Measurements from ENCODE around the gene THBD. TPM values are rescaled to one million over a fixed set of nuclear protein-coding genes. Genes with fewer than 3 reads are reported as not detected.

Gene THBD
- total RNA-seq, 1 experiment from 2014 or later = 0.28 TPM

DNA sequence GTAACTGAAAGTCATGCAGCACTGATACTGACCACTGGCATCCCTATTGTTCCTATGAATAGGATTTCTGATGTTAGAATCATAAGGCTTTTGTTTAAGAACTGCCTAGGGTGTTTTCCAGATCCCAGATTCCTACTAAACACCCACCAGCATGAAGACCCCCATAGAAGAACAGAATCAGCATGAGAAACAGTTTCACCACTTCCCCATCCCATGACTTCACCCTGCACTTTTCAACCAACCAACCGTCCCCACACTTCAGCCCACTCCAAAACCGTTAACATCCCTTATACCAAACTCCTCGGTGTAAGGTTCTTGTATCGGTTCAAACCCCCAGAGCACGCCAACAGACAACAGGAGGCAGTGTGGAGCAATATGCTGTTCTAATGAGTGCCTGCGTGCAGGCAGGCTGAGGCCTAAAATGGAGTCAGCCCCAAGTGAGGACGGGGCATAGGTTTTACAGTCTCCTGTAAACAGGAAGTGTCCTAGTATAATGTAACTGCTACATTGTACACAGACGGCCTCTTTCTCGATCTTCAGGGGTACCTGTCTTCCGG is 25.8 kb downstream of the THBD start:
- no peak overlapping the region for H2BK12ac ChIP-seq (ENCODE audit: insufficient read length, low read depth, low read length)
- H3K9me3 Mint-ChIP-seq = no peaks in the 10 kb centered on the region
- H3K23me2 ChIP-seq (ENCODE audit: insufficient read length, low read depth, low read length, poor library complexity, severe bottlenecking) = no peaks in the 10 kb centered on the region
- no peak overlapping the region for H3K4me2 ChIP-seq (ENCODE audit: insufficient read depth, insufficient read length, low read length)
- H3K27ac Mint-ChIP-seq = peak overlapping the region in 1 of 3 experiments; percentile 59; a peak in 3 of 7 replicates
- H3K9me3 ChIP-seq (ENCODE audit: control insufficient read depth, low read depth, low read length) = no peaks in the 10 kb centered on the region
- H4K5ac ChIP-seq (ENCODE audit: insufficient read length, low read depth, low read length) = no peak overlapping the region
- H3K23ac ChIP-seq (ENCODE audit: insufficient read length, low read depth, low read length) = no peak overlapping the region
- peak; percentile 60 for DNase-seq
- H3K14ac ChIP-seq (ENCODE audit: insufficient read depth, low read length) = no peak overlapping the region
- H4K8ac ChIP-seq (replicated peaks; ENCODE audit: insufficient read length, low read depth, low read length) = no peak overlapping the region
- 100% methylated on average over 2 of the region's 10 CpGs for WGBS (ENCODE audit: extremely low coverage, insufficient read length, low lambda C conversion rate)
- no peak overlapping the region for H3K4me3 Mint-ChIP-seq
- H3T11ph ChIP-seq (ENCODE audit: low read length) = no peak overlapping the region
- H2BK5ac ChIP-seq (ENCODE audit: insufficient read length, low read length) = no peak overlapping the region
- H3K79me2 ChIP-seq (ENCODE audit: insufficient read depth, low read length) = no peaks in the 10 kb centered on the region
- H3K9ac ChIP-seq (ENCODE audit: extremely low read depth, insufficient read length, low read length) = no peak overlapping the region
- TF ChIP-seq, protein P1, sequence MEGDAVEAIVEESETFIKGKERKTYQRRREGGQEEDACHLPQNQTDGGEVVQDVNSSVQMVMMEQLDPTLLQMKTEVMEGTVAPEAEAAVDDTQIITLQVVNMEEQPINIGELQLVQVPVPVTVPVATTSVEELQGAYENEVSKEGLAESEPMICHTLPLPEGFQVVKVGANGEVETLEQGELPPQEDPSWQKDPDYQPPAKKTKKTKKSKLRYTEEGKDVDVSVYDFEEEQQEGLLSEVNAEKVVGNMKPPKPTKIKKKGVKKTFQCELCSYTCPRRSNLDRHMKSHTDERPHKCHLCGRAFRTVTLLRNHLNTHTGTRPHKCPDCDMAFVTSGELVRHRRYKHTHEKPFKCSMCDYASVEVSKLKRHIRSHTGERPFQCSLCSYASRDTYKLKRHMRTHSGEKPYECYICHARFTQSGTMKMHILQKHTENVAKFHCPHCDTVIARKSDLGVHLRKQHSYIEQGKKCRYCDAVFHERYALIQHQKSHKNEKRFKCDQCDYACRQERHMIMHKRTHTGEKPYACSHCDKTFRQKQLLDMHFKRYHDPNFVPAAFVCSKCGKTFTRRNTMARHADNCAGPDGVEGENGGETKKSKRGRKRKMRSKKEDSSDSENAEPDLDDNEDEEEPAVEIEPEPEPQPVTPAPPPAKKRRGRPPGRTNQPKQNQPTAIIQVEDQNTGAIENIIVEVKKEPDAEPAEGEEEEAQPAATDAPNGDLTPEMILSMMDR (conservative IDR thresholded peaks at IDR 0.05) = peak; percentile 58
- no peak overlapping the region for H2BK120ac ChIP-seq (ENCODE audit: low read depth, low read length, poor library complexity, severe bottlenecking)
- H3K56ac ChIP-seq (ENCODE audit: insufficient read length, low read depth, low read length) = no peak overlapping the region
- H4K91ac ChIP-seq (ENCODE audit: insufficient read length, low read depth, low read length) = no peak overlapping the region
- no peak overlapping the region for H3K18ac ChIP-seq (ENCODE audit: insufficient read length, low read depth, low read length)
- no peak overlapping the region for H3K4ac ChIP-seq (ENCODE audit: low read depth, low read length)
- H2AFZ ChIP-seq (ENCODE audit: low read length) = no peak overlapping the region
- no peak overlapping the region for H3K27ac ChIP-seq (ENCODE audit: insufficient read length, low read depth, low read length)
- no peaks in the 10 kb centered on the region for H3K4me1 ChIP-seq (ENCODE audit: insufficient read depth, low read length)
- no peaks in the 10 kb centered on the region for H3K27me3 ChIP-seq (ENCODE audit: insufficient read depth, low read length)
- H3K79me1 ChIP-seq (ENCODE audit: insufficient read depth, low read depth, low read length, poor library complexity, severe bottlenecking) = no peaks in the 10 kb centered on the region
- no peaks in the 10 kb centered on the region; a peak in 1 of 7 replicates for H3K36me3 Mint-ChIP-seq (ENCODE audit: insufficient read depth in 1 of 3, low read depth in 3 of 3)
- H3K4me1 Mint-ChIP-seq = peaks cover 4 to 5% of the 10 kb centered on the region in 2 experiments; a peak in 3 of 4 replicates
- no peak overlapping the region for H2BK20ac ChIP-seq (ENCODE audit: low read depth, low read length, poor library complexity, severe bottlenecking)
- H2AK5ac ChIP-seq (ENCODE audit: insufficient read length, low read length) = no peak overlapping the region
- H2BK15ac ChIP-seq (ENCODE audit: low read depth, low read length) = no peak overlapping the region
- H4K20me1 ChIP-seq (ENCODE audit: control insufficient read depth, insufficient read depth, insufficient read length) = no peaks in the 10 kb centered on the region
- H3K27me3 Mint-ChIP-seq (ENCODE audit: low read depth) = peaks cover 6% of the 10 kb centered on the region
